IMR-90 (cell line): ENCODE results near the gene ATG7. TPM values are rescaled to one million over a fixed set of nuclear protein-coding genes. Genes with fewer than 3 reads are reported as not detected.
A peak's percentile ranks its signal among the peaks of the same experiment; 100 is the strongest.

Experiments used
- ATAC-seq: fragments of 200-7000 bp; cut with Tn5 transposase; 2 replicates; pipeline ENCODE4 v1.9.1; 2020; ENCODE audit warnings: low read depth, mild to moderate bottlenecking, moderate library complexity
- BruUV-seq: library from RNA; stranded (reverse); fragments of 400-500 nt; replicated peaks from 2 replicates; lab custom pipeline; 2021; lab: Mats Ljungman, UMichigan
- CTCF ChIA-PET: fragments of 300-600 bp; formaldehyde crosslinking; extraction: SDS; loops from one replicate; lab custom pipeline; 2021; ENCODE audit warnings: antibody characterized with exemption; lab: Yijun Ruan, JAX
- POLR2A ChIA-PET: fragments of 300-600 bp; sonication (Branson Sonifier 250); formaldehyde crosslinking; loops from one replicate; lab custom pipeline; 2022; ENCODE audit warnings: antibody characterized with exemption; ENCODE audit not compliant: unreplicated experiment; lab: Charles Lee
- DNase-seq: peaks from one replicate; pipeline ENCODE4 v3.0.0; 2013
- H2AFZ ChIP-seq: replicated peaks from 2 replicates; pipeline ENCODE3; 2013; ENCODE audit warnings: low read length, mild to moderate bottlenecking; ENCODE audit not compliant: poor library complexity
- H2AK5ac ChIP-seq: 2 replicates; pipeline ENCODE4 v1.6.1; 2013; ENCODE audit warnings: low read depth, low read length, inconsistent platforms
- H2AK9ac ChIP-seq: replicated peaks from 2 replicates; pipeline ENCODE3; 2013; ENCODE audit warnings: mild to moderate bottlenecking, low read depth, low read length, moderate library complexity; ENCODE audit not compliant: poor library complexity
- H2BK120ac ChIP-seq: 2 replicates; pipeline ENCODE4 v1.6.1; 2013; ENCODE audit warnings: low read depth, low read length, inconsistent platforms
- H2BK15ac ChIP-seq: 3 replicates; pipeline ENCODE4 v1.6.1; 2013; ENCODE audit warnings: low read depth, low read length, inconsistent platforms
- H2BK20ac ChIP-seq: 2 replicates; pipeline ENCODE4 v1.6.1; 2013; ENCODE audit warnings: low read depth, mild to moderate bottlenecking, inconsistent platforms, low read length, moderate library complexity
- H2BK5ac ChIP-seq: 2 replicates; pipeline ENCODE4 v1.6.1; 2013; ENCODE audit warnings: mild to moderate bottlenecking, low read depth, low read length, inconsistent platforms; ENCODE audit not compliant: poor library complexity, severe bottlenecking
- H3K14ac ChIP-seq: replicated peaks from 2 replicates; pipeline ENCODE4 v1.6.1; 2013; ENCODE audit warnings: low read depth, low read length, inconsistent platforms
- H3K18ac ChIP-seq: 2 replicates; pipeline ENCODE4 v1.6.1; 2013; ENCODE audit warnings: low read depth, low read length, control low read depth
- H3K23ac ChIP-seq: 2 replicates; pipeline ENCODE4 v1.6.1; 2013; ENCODE audit warnings: low read depth, low read length, inconsistent platforms
- H3K27ac ChIP-seq: 2 replicates; pipeline ENCODE4 v1.5.1; 2013; ENCODE audit warnings: mild to moderate bottlenecking, control low read depth, low read length; ENCODE audit not compliant: insufficient read depth
- H3K27me3 ChIP-seq: 2 replicates; pipeline ENCODE4 v1.6.1; 2013; ENCODE audit warnings: low read length; ENCODE audit not compliant: control insufficient read depth, insufficient read depth
- H3K36me3 ChIP-seq: 2 replicates; pipeline ENCODE4 v1.6.1; 2013; ENCODE audit warnings: low read length, mixed read lengths; ENCODE audit not compliant: control insufficient read depth, insufficient read depth
- H3K4ac ChIP-seq: 2 replicates; pipeline ENCODE4 v1.6.1; 2013; ENCODE audit warnings: low read depth, low read length, inconsistent platforms
- H3K4me1 ChIP-seq: 2 replicates; pipeline ENCODE4 v1.6.1; 2013; ENCODE audit warnings: low read length, mixed read lengths; ENCODE audit not compliant: control insufficient read depth, insufficient read depth
- H3K4me2 ChIP-seq: 2 replicates; pipeline ENCODE4 v1.6.1; 2013; ENCODE audit warnings: low read depth, mild to moderate bottlenecking, control low read depth, low read length, moderate library complexity
- H3K4me3 ChIP-seq: 2 replicates; pipeline ENCODE4 v1.5.1; 2013; ENCODE audit warnings: low read depth, mild to moderate bottlenecking, control low read depth, low read length, moderate library complexity; ENCODE audit not compliant: insufficient read depth
- H3K56ac ChIP-seq: 2 replicates; pipeline ENCODE4 v1.6.1; 2013; ENCODE audit warnings: low read length, inconsistent platforms; ENCODE audit not compliant: insufficient read depth; ENCODE audit errors: extremely low read depth
- H3K79me1 ChIP-seq, 2 experiments: 2 replicates each; pipeline ENCODE4 v1.6.1; 2013; ENCODE audit warnings: low read length in 2 of 2, inconsistent platforms in 1 of 2, low read depth in 1 of 2
- H3K9ac ChIP-seq: 2 replicates; pipeline ENCODE4 v1.6.1; 2013; ENCODE audit warnings: low read depth, low read length, control low read depth
- H3K9me1 ChIP-seq: 2 replicates; pipeline ENCODE4 v1.6.1; 2013; ENCODE audit warnings: low read length, inconsistent platforms; ENCODE audit not compliant: insufficient read depth
- H3K9me3 ChIP-seq: 2 replicates; pipeline ENCODE4 v1.6.1; 2013; ENCODE audit warnings: low read length; ENCODE audit not compliant: control insufficient read depth, insufficient read depth
- H4K20me1 ChIP-seq: 2 replicates; pipeline ENCODE4 v1.6.1; 2013; ENCODE audit warnings: low read length, inconsistent platforms; ENCODE audit not compliant: insufficient read depth
- H4K5ac ChIP-seq: 2 replicates; pipeline ENCODE4 v1.6.1; 2013; ENCODE audit warnings: mild to moderate bottlenecking, low read depth, low read length, control low read depth
- H4K8ac ChIP-seq, 2 experiments: 2 replicates each; pipeline ENCODE4 v1.6.1; 2013; ENCODE audit warnings: low read depth in 2 of 2, low read length in 2 of 2, control low read depth in 1 of 2, inconsistent platforms in 1 of 2
- H4K91ac ChIP-seq: 2 replicates; pipeline ENCODE4 v1.6.1; 2013; ENCODE audit warnings: low read depth, low read length, inconsistent platforms; ENCODE audit not compliant: insufficient read depth
- ELK1 ChIP-seq: fragments of 150-350 bp; IDR thresholded peaks from 2 replicates; pipeline ENCODE4 v1.6.1; 2016; ENCODE audit warnings: low read depth, mild to moderate bottlenecking, low read length, moderate library complexity, borderline replicate concordance
- WGBS, 2 experiments: methylation state at CpG; one replicate each; pipeline versions ENCODE4 v1.1.5 to v1.1.7; 2013; ENCODE audit warnings: missing lambda C conversion rate in 2 of 2; ENCODE audit not compliant: insufficient read length in 1 of 2; ENCODE audit errors: extremely low coverage in 2 of 2; 5-methylcytosine and 5-hydroxymethylcytosine counted together
- dilution Hi-C: fragments of 300-500 bp; cut with HindIII; formaldehyde crosslinking; loops from one replicate; pipeline ENCODE4 v1.14.3; 2018; ENCODE audit warnings: low sequenced_read_pairs; ENCODE audit not compliant: unreplicated experiment
- in situ Hi-C: fragments of 300-500 bp; cut with MboI; formaldehyde crosslinking; loops from 3 replicates; pipeline ENCODE4 v1.14.3; 2019; ENCODE audit warnings: low sequenced_read_pairs, inconsistent platforms, mixed read lengths
- intact Hi-C: fragments of 100-400 bp; cut with micrococcal nuclease; formaldehyde crosslinking; loops from 2 replicates; pipeline ENCODE4 v1.10.0; 2022
- polyA plus RNA-seq, 3 experiments: library from polyadenylated mRNA; depleted of rRNA; stranded (reverse); fragments of >200 nt; gene quantifications; 2 replicates each; pipeline ENCODE4 v1.2.3, GENCODE V29; 2012; ENCODE audit warnings: low replicate concordance in 1 of 3
- total RNA-seq: library from RNA; depleted of rRNA; stranded (reverse); fragments of >200 nt; gene quantifications from 2 replicates; pipeline ENCODE4 v1.2.3, GENCODE V29; 2012
- TF ChIP-seq, protein P1 (sequence below): fragments of 150-350 bp; IDR thresholded peaks from 2 replicates; pipeline ENCODE4 v1.6.1; 2017; ENCODE audit warnings: mild to moderate bottlenecking, antibody characterized with exemption, low read length, low read depth

ATG7 gene
- total and polyA plus RNA-seq, 2 of the 4 experiments (the other 2 are of a cell fraction) = 15.6 to 51.4 TPM

- no TSS peak for BruUV-seq
- CTCF ChIA-PET = no interaction called here
- Histone ChIP-seq H4K8ac (no peak overlapping the region), H2BK120ac (no peak overlapping the region), H3K23ac (no peak overlapping the region), H3K79me1 (peaks cover 0 to 3% of the 10 kb centered on the region in 2 experiments; a peak in 1 of 4 replicates), H3K9me1 (peaks cover under 1% of the 10 kb centered on the region; the same call in 1 of the 2 replicates), H3K14ac (no peak overlapping the region), H3K4ac (no peak overlapping the region), H3K27me3 (no peaks in the 10 kb centered on the region), H3K27ac (no peak overlapping the region), H3K4me1 (no peaks in the 10 kb centered on the region), H2BK20ac (no peak overlapping the region), H2AFZ (no peak overlapping the region), H3K36me3 (no peaks in the 10 kb centered on the region), H4K20me1 (no peaks in the 10 kb centered on the region), H2BK15ac (no peak overlapping the region), H4K91ac (no peak overlapping the region), H2AK5ac (no peak overlapping the region), H2BK5ac (no peak overlapping the region), H4K5ac (no peak overlapping the region), H3K9ac (no peak overlapping the region), H3K56ac (no peak overlapping the region), H3K9me3 (no peaks in the 10 kb centered on the region), H3K18ac (no peak overlapping the region), H2AK9ac (no peak overlapping the region), H3K4me3 (no peak overlapping the region), H3K4me2 (no peak overlapping the region)
- WGBS, 2 experiments = no CpG with 5 or more reads among the region's 2 CpGs
- no peak for ATAC-seq
- TF ChIP-seq, protein P1, sequence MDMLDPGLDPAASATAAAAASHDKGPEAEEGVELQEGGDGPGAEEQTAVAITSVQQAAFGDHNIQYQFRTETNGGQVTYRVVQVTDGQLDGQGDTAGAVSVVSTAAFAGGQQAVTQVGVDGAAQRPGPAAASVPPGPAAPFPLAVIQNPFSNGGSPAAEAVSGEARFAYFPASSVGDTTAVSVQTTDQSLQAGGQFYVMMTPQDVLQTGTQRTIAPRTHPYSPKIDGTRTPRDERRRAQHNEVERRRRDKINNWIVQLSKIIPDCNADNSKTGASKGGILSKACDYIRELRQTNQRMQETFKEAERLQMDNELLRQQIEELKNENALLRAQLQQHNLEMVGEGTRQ = peak; percentile 37; the same call in 1 of the 2 replicates
- no peak for TF ChIP-seq ELK1
- dilution Hi-C loops (no loop called here), in situ Hi-C loops (no loop called here), intact Hi-C loops (no loop called here)
- POLR2A ChIA-PET = no interaction called here
- no peak for DNase-seq
These were observed 175.5 kb downstream of the ATG7 start for GRCh38 chr3:11447584-11448200.
